ENCODE data around the gene FSTL3.
"Not testable (repeated sequence)": the region's sequence is repeated elsewhere in the genome, so short reads cannot be mapped to it uniquely, and the experiment has no call there.

Gene FSTL3

DNA sequence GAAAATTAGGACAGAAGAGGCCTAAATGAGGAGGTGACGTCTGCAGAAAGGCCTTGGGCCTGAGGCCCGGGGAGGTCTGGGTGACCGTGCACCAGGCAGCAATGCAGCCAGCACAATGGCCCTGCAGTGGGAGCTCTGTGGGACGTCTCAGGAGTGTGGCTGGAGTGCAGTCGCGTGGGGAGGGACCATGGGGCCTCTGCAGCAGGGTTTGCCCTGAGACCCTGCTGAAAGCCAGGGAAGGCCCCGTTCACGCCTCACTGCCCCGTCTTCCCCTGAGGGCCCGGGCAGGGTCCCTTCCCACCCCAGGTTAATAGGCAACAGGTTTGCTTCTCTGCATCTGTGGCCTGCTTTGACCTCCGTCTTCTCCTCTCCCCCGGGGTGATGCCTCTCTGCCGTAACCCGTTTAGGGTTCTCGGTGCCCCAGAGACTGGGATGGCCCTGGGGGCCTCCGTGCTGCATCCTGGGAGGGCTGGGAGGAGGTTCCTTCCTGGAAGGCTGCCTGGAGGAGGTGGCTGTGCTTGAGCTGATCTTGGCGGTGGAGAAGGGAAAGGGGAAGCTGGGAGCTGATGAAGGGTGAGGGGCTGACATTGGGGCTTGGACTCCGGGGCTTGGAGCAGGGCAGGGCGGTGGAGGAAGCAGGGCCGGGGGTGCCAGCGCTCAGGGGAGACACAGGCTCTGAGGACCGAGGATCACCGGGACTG lies 42.2 kb downstream of the FSTL3 start:
- DNase-seq, result no peak

DNA sequence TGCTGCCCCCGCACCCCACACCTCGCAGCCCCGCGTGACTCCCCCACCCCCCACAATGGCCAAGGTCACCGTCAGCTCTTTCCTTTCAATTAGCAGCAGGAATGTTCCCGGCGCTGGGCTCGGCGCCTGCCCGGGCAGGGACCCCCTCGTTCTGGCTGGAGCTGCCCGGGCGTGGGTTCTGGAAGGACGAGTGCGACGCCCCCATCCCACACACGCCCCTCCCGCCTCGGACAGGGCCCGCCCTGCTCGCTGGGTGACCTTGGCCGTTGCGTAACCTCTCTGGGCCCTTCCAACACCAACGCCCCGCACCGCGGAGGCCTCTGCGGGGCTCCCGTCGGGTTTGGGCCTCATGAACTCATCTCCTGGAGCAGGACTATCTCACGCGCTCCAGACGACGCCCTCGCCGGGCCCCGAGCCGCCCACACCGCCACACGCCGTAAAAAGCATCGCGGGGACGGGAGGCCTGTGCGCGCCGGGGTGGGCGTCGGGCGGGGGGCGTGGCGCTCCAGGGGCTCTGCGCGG lies 42.9 kb downstream of the FSTL3 start:
- DNase-seq, result no peak

DNA sequence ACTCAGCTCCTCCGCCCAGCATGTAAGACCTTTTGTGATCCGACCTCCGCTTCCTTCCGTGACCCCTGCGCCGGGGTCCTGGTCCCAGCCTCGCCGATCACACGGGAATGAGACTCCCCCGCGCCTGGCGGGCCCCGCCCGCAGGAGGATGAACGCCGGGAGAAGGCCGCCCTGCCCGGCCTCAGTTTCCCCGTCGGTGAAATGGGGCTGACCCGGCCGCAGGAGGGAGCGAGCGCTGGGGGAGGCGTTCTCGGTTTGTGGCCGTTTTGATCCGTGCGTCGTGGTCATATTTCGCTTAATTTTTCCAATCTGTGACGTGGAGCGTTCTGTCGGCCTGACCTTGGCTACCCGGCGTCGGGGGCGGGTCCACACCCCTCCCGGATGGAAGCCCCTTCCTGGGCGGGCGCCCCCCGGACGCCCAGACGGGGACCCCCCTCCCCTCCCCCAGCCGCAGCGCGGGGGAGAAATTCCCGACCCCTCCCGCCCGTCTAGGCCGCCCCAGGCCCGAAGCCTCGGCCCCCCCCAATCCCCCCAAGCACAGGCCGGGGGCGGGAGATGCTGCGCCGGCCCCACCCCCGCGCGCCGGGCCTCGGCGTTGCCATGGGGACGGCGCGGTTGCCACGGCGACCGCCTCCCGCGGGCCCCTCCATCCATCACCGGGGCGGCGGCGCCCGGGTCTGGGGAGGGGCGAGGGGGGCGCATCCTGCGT lies 43.6 kb downstream of the FSTL3 start:
- no peak for DNase-seq

DNA sequence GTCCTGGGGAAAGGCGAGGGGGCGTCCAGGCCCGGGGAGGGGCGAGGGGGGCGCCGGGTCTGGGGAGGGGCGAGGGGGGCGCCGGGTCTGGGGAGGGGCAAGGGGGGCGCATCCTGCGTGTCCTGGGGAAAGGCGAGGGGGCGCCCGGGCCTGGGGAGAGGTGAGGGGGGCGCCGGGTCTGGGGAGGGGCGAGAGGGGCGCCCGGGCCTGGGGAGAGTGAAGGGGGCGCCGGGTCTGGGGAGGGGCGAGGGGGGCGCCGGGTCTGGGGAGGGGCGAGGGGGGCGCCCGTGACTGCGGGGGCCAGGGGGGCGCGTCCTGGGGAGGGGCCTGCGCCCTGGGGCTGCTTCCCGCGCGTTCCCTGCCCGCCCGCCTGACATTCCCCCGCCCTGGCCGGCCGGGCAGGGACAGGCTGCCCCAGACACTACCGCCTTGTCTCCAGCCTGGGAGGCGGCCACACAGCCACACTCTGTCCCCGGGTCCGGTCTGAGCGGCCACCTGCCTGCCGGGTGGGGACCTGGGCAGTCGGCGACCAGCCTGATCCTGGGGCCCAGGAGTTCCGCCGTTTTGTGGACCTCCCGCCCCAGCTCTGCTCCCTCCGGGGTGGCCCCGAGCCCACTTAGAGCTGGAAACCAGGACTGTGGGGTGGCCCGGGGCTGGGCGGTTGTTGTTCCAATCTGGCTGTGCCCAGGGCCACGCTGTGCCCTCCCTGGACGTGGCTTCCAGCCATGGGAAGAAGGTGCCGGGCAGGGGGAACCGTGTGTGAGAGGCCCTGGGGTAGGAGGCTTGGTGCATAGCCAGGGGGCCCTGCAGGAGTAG lies 44.4 kb downstream of the FSTL3 start:
- no peak for DNase-seq

DNA sequence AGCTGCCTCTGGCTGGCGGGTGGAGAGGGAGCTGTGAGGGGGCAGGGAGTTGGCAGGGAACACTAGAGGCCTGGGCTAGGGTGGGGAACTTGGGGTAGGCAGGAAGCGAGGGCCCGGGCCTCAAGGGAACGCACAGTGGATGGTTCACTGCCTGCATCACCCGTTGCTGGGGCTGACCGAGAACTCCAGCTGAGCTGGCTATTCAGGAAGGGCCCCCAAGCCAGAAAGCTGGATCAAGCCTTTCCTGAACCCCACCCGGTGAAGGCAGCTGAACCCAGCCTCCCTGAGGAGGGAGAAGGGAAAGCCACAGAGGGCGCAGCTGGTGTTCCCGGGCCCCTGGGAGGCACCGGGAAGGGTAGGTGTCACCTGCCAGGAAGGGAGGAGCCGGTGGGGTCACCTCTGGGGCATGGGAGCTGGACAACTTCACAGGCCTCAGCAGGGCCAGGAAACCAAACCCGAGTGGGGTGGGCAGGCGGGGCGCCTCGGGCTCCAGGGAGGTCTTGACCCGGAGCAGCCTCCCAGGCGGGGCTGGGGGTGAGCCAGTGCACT lies 46.4 kb downstream of the FSTL3 start:
- DNase-seq, result no peak

DNA sequence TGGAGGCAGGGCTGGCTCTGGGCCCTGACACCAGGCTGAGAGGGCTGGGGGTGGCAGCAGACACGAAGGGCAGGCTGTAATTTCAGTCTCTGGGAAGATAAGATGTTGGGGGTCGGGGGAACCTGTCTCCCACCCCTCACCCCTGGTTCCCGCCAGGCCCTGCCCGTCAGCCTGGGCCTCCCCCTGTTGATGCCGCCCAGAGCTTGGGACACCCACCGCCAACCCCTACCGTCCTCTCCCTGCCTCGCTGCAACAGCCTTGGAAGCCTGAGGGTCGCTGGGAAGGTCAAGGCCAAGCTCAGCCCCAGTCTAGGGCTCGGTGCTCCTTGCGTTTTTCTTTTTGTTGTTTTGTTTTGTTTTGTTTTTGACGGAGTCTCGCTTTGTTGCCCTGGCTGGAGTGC lies 47.1 kb downstream of the FSTL3 start:
- no peak for DNase-seq

DNA sequence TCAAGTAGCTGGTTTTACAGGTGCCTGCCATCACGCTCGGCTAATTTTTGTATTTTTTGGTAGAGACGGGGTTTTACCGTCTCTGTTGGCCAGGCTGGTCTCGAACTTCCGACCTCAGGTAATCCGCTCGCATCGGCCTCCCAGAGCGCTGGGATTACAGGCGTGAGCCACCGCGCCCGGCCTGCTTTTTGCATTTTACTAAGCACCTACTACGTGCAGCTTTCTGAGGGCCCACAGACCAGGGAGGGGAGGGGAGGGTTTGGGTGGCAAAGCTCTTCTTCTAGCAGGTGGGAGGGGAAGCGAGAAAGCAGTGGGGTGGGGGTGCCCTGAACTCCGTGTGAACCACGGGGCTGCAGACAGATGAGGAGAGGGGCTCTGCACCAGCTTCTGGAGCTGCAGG lies 47.5 kb downstream of the FSTL3 start:
- DNase-seq, result no peak

DNA sequence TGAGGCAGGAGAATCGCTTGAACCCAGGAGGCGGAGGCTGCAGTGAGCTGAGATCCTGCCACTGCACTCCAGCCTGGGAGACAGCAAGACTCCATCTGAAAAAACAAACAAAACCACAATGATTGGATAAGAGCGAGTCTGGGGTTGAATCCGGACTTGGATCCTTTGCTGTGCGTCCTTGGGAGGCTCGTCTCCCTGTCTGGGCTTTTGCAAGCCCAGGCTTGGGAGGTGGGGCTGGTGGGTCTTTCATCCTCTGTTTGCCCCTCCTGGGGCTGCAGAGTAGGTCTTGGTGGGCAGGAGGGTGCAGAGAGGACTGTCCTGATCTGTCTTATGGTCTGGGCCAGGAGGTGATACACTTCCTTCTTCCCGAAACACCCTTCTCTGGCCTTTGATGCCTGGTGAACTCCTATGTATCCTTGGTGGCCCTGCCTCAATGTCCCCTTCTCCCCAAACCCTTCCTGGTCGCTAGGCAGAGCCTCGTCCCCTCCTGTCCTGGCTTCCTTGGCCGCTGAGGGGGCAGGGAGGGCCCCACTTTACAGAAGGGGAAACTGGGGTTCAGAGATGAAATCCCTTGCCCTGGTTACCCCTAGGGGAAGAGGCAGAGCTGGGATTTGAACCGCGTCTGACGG lies 49.4 kb downstream of the FSTL3 start:
- no peak for DNase-seq

DNA sequence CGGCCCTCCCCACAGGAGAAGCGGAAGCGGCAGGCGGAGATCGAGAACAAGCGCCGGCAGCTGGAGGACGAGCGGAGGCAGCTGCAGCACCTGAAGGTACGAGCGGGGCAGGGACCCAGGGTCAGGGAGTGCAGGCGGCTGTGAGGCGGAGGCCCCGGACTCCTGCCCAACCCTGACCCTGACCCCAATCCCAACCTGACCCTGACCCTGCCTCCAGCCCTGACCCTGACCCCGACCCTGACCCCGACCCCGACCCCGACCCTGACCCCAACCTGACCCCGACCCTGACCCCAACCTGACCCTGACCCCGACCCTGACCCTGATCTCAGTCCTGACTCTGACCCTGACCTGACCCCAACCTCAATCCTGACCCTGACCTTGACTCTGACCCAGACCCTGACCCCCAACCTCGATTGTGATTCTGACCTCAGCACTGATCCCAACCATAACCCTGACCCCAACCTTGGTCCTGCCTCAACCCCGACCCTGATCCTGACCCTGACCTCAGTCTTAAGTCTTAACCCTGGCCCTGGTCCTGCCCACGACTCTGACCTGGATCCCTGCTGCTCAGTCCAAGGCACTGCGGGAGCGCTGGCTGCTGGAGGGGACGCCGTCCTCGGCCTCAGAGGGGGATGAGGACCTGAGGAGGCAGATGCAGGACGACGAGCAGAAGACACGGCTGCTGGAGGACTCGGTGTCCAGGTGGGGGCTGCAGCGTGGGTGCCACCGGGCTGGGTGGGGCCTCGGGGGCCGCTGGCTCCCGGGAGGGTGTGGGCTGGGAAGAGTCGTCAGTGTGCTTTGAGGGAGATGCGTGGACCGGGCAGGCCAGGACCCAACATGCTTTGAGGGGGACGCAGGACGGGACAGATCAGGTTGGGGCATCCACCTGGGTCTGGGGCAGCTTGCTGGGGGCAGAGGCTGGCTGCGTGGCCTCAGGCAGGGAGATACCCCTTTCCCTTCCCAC lies 51.1 kb downstream of the FSTL3 start:
- no peak for DNase-seq

DNA sequence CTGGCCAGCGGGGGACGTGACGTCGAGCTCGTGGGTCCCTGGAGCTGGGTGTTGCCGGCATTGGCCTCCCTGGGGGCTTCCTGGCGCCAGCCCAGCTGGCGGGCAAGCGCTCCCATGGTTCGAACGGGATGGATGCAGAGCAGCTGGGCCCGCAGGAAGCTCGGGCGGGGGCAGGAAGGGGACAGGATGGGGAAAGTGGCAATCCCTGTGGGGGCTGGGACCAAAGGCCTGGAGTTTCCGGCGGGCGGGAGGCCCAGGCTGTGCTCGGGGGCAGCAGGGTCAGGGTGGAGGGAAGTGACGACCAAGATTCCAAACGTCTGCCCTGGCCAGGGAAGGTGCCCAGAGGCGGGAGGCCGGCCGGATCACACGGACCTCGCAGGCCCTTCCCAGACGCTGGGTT lies 51.8 kb downstream of the FSTL3 start:
- no peak for DNase-seq

DNA sequence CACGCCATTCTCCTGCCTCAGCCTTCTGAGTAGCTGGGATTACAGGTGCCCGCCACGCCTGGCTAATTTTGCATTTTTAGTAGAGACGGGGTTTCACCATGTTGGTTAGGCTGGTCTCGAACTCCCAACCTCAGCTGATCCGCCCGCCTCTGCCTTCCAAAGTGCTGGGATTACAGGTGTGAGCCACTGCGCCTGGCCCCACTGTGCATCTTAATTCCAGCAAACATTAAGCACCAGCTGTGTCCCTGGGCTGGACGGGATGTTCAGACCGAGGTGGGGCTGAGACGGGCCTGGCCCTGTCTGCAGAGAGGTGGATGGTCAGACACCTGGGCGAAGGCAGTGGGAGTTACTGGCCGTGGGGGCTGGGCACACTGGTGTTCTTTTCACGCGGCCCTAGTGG lies 53.4 kb downstream of the FSTL3 start:
- DNase-seq, result not testable (repeated sequence)

DNA sequence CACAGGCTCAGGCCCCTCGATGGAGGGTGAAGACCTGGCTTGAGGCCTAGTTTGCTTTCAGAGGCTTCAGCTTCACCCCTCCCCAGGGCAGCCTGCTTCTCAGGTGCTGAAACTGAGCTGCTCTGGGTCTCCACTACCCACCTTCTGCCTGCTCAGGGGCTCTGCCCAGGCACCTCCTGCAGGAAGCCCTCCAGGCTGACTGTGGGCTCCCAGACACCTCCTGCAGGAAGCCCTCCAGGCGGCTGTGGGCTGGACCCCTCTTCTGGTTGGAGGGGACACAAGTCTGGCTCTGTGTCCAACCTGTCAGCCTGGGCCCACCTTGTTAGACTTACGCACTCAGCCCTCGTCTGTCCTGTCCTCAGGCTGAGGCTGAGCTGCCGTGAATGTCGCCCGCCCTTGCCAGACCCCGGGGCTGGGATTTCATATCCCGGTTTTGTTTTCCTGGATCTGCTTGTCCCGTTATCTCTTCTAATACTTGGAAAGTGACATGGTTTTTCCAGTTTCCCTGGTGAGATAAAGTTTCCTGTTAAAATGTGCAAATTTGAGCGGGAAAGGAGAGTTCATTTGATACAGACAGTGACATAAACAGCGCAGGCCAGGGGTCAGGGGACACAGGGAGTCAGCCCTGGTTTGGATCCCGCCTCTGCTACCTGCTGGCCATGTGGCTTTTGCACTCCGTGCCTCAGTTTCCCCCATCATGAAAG lies 53.9 kb downstream of the FSTL3 start:
- DNase-seq, result no peak

DNA sequence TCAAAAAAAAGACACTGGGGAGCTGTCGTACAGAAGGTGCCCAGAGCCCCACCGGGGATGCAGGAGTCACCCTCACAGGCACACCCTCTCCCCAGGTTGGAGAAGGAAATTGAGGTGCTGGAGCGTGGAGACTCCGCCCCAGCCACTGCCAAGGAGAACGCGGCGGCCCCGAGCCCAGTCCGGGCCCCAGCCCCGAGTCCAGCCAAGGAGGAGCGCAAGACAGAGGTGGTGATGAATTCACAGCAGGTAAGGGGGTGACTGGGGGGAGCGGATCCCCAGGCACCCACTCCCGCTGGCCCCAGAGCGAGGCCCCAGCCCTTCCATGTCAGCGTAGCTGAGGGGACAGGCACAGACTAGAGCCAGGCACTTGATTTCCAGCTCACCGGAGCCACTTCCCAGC lies 54.8 kb downstream of the FSTL3 start:
- no peak for DNase-seq

DNA sequence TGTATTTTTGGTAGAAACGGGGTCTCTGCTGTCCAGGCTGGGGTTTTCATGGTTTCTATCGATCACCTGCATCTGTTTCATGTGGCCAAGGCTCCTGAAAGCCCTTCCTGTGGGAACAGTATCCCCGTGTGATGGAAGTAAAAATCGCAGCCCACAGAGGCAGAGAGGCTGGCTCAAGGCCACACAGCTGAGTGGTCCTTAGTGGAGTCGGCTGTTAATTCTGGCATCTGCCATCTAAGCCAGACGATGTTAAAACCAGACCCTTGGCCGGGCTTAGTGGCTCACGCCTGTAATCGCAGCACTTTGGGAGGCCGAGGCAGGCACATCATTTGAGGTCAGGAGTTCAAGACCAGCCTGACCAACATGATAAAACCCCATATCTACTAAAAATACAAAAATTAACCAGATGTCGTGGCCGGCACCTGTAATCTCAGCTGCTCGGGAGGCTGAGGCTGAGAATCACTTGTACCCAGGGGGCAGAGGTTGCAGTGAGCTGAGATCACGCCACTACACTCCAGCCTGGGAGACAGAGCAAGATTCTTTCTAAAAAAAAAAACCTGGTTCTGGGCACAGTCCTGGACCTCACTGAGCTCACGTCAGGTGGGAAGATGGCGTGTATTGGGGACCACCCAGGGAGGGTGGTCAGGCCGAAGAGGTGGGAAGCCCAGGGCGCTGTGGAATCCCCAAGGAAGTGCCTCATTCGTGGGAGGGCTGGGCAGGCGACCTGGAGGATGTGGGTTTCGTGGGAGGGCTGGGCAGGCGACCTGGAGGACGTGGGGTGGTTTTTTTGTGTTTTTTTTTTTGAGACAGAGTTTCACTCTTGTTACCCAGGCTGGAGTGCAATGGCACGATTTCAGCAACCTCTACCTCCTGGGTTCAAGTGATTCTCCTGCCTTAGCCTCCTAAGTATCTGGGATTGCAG lies 56.2 kb downstream of the FSTL3 start:
- DNase-seq, result no peak

Measured in SW 1271 (cell line).